C4-2B (cell line): ENCODE results near the gene PHACTR1.

ENCODE experiments used
- H3K27ac ChIP-seq: fragments of 450-650 bp; 2 replicates; pipeline ENCODE4 v1.5.1; 2017
- ZFX ChIP-seq: fragments of 450-650 bp; IDR thresholded peaks from 2 replicates; pipeline ENCODE4 v1.6.1; 2017
- TF ChIP-seq, protein P1 (sequence below): fragments of 450-650 bp; conservative IDR thresholded peaks from 2 replicates; pipeline ENCODE4 v1.5.1; 2017; ENCODE audit warnings: mild to moderate bottlenecking

Gene PHACTR1

DNA sequence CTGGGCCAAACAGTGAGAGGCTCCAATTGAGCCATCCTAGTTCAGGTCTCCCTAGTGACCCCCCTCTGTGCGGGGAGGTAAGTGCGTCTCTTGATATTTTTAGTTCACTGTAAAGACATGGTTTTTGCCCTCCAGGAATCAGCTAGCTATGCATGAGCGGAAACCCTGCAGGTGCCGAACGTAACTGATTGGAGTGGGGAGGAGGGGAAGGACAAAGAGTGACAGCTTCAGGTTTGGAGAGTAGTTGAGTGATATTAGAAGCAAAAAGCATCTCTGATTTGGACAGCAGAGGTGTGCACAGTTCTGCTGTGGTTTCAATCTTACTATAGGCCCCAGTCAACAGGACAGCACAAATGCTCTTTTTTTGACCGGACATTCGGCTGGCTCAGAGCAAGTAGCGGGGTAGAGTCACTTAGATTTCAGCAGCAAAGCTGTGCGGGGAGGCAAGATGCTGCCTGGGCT is 580.0 kb downstream of the PHACTR1 start:
- TF ChIP-seq, protein P1, sequence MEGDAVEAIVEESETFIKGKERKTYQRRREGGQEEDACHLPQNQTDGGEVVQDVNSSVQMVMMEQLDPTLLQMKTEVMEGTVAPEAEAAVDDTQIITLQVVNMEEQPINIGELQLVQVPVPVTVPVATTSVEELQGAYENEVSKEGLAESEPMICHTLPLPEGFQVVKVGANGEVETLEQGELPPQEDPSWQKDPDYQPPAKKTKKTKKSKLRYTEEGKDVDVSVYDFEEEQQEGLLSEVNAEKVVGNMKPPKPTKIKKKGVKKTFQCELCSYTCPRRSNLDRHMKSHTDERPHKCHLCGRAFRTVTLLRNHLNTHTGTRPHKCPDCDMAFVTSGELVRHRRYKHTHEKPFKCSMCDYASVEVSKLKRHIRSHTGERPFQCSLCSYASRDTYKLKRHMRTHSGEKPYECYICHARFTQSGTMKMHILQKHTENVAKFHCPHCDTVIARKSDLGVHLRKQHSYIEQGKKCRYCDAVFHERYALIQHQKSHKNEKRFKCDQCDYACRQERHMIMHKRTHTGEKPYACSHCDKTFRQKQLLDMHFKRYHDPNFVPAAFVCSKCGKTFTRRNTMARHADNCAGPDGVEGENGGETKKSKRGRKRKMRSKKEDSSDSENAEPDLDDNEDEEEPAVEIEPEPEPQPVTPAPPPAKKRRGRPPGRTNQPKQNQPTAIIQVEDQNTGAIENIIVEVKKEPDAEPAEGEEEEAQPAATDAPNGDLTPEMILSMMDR = no peak
- TF ChIP-seq ZFX = no peak
- no peak overlapping the region for H3K27ac ChIP-seq

DNA sequence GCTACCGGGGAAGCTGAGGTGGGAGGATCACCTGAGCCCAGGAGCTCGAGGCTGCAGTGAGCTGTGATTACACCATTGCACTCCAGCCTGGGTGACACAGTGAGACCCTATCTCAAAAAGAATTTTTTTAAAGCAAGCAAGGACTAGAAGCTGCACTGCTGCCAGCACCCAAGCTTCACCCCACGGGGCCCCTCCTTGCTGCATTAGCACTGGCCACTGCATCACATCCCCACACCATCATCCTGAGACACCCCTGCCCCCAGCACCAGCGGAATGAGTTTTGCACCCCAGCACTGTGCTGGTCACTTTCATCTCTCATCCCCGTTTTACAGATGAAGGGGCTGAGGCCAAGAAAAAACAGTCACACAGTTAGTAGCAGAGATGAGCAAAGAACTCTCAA is 580.8 kb downstream of the PHACTR1 start:
- no peak for TF ChIP-seq ZFX
- TF ChIP-seq, protein P1 = no peak
- no peak overlapping the region for H3K27ac ChIP-seq

DNA sequence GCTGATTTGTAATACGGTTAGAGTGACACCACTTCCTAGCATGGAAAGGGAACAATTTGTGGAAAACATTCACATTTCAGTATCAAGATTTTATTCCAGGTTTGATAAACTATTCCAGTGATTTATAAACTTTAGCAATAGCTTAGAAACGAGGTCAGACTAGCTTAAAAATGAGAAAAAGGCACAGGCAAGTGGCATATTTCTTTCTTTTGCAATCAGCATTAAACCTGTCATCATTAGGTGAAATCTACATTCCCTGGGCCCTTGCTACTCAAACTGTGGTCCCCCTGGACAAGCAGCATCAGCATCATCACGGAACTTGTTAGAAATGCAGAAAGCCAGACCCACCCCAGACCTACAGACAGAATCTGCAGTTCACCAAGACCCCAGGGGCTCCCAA is 581.9 kb downstream of the PHACTR1 start:
- no peak for TF ChIP-seq ZFX
- TF ChIP-seq, protein P1 = no peak
- H3K27ac ChIP-seq = no peak overlapping the region

- TF ChIP-seq, protein P1 = no peak
- no peak for TF ChIP-seq ZFX
- no peak overlapping the region for H3K27ac ChIP-seq
Observed at GRCh38 chr6:13299403-13299821, 582.8 kb downstream of the PHACTR1 start.

GRCh38 chr6:13299918-13300317 is 583.4 kb downstream of the PHACTR1 start:
- no peak overlapping the region for H3K27ac ChIP-seq
- TF ChIP-seq, protein P1 = no peak
- TF ChIP-seq ZFX = no peak

- TF ChIP-seq, protein P1 = no peak
- no peak for TF ChIP-seq ZFX
- no peak overlapping the region for H3K27ac ChIP-seq
Observed at GRCh38 chr6:13300643-13301590, 584.4 kb downstream of the PHACTR1 start.

GRCh38 chr6:13302291-13302690 is 585.7 kb downstream of the PHACTR1 start:
- TF ChIP-seq, protein P1 = no peak
- TF ChIP-seq ZFX = no peak
- H3K27ac ChIP-seq = no peak overlapping the region
